Measurements from ENCODE around the gene FUT2.

FUT2 gene

DNA sequence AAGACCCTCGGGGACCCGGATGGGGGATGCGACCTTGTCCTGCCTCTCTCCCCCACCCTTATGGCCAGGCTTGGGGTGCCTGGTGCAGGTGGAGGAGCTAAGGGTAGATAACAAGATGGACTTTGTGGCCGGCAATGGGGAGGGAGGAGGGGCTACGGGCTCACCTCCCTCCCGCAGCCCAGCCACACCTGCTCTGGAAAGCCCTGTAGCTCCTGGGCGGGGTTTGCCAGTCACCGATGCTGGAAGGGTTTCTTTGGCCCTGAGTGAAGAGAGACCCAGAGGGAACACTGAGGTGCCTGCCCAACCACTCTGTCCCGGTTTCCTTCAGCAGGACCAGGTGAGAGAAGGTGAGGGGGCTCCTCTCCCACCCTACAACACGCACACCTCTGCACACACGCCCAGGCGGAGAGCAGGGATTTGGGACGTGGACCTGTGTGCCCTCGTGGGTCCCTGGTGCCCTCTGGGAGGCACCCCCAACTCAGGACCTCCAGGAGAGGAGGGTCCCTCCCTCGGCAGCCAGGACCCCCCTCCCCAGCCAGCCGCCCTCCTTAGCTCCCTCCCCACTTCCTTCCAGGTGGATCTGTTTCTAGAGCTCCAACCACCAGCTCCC, at the start of gene FUT2:
Gene FUT2, plus strand, starts transcription at position 229 of the 610 bp plus-strand sequence. CDS start 6,986 bp downstream, outside the sequence.
- TF ChIP-seq, protein P1, sequence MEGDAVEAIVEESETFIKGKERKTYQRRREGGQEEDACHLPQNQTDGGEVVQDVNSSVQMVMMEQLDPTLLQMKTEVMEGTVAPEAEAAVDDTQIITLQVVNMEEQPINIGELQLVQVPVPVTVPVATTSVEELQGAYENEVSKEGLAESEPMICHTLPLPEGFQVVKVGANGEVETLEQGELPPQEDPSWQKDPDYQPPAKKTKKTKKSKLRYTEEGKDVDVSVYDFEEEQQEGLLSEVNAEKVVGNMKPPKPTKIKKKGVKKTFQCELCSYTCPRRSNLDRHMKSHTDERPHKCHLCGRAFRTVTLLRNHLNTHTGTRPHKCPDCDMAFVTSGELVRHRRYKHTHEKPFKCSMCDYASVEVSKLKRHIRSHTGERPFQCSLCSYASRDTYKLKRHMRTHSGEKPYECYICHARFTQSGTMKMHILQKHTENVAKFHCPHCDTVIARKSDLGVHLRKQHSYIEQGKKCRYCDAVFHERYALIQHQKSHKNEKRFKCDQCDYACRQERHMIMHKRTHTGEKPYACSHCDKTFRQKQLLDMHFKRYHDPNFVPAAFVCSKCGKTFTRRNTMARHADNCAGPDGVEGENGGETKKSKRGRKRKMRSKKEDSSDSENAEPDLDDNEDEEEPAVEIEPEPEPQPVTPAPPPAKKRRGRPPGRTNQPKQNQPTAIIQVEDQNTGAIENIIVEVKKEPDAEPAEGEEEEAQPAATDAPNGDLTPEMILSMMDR (IDR thresholded peaks at IDR 0.05; ENCODE audit: extremely low read depth, missing control alignments), result no peak
- no peak for DNase-seq (ENCODE audit: low spot score)

DNA sequence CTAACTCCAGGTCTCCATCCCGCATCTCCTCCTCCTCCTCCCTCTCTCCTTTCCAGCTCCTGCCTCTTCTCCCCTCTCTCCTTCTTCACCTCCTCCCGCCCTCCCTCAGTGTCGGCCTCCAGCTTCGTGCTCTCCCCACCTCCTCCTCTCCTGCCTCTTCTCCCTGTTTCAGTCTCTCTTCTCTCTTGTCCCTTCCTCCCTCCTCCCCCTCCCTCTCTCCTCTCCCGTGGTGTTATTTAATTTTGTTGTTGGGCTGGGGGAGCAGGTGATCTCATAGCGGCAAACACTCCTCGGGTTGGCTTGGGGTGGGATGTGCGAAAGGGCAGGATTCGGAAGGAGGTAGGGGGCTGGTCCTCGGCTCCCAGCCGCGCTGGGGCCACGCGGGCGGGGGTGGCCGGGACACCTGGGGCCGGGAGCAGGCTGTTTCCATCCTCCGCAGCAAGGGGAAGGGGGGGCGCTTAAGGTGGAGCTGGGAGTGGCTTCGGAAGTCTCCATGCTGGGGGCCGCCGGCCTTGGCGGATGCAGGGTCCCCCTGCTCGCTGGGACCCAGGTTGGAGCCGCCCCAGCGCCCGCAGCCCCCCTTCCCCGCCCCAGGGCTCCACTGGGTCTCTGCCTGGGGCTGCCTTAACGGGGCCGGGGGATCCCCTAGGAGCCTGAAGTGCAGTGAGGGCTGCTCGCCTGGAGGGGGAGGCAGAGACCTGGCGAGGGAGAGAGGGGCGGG, 49.6 kb upstream of the FUT2 start, which contains the start of gene CA11:
Gene CA11, minus strand, starts transcription at position 187 of the 721 bp plus-strand sequence. CDS start 555 bp downstream, outside the sequence.
- TF ChIP-seq, protein P1 (IDR thresholded peaks at IDR 0.05; ENCODE audit: extremely low read depth, missing control alignments), result peak; percentile 86
- peak; percentile 92 for DNase-seq (ENCODE audit: low spot score)

DNA sequence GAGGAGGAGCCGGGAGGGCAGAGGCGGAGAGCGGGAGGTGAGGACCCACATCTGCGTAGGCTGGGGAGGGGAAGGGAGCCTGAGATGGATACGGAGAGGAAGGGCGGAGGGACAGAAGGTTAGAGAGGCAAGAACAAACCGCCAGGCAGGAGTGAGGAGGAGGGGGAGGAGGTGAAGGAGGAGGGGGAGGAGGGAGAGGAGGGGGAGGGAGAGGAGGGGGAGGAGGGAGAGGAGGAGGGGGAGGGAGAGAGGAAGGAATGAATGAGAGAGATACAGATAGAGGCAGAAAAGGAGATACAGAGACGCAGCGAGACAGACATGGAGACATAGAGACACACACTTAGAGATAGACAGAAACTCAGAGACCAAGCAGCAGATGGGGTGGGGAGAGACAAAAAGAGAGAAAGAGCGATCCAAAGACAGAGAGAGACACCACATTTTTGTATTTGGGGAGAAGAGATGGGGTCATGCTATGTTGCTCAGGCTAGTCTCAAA, 49.0 kb upstream of the FUT2 start:
- no peak for DNase-seq (ENCODE audit: low spot score)

DNA sequence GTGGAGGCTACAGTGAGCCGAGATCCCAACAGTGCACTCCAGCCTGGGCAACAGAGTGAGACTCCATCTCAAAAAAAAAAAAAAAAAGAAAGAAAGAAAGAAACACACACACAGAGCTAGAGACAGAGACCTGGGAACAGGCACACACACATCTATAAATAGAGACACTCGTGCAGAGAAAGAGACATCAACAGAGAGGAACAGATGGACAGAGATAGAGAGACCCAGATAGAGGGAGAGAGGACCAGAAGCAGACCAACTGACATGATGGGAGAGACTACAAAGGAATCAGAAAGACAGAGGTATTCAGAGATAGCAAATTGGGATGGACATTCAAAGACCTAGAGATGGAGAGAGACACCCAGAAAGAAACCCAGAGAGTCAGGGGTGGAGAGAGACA, 47.6 kb upstream of the FUT2 start:
- DNase-seq (ENCODE audit: low spot score), result no peak
- TF ChIP-seq, protein P1 (IDR thresholded peaks at IDR 0.05; ENCODE audit: extremely low read depth, missing control alignments), result no peak

More for the DNA sequence above, 49.0 kb upstream of the FUT2 start:
- TF ChIP-seq, protein P1 (IDR thresholded peaks at IDR 0.05; ENCODE audit: extremely low read depth, missing control alignments), result no peak

DNA sequence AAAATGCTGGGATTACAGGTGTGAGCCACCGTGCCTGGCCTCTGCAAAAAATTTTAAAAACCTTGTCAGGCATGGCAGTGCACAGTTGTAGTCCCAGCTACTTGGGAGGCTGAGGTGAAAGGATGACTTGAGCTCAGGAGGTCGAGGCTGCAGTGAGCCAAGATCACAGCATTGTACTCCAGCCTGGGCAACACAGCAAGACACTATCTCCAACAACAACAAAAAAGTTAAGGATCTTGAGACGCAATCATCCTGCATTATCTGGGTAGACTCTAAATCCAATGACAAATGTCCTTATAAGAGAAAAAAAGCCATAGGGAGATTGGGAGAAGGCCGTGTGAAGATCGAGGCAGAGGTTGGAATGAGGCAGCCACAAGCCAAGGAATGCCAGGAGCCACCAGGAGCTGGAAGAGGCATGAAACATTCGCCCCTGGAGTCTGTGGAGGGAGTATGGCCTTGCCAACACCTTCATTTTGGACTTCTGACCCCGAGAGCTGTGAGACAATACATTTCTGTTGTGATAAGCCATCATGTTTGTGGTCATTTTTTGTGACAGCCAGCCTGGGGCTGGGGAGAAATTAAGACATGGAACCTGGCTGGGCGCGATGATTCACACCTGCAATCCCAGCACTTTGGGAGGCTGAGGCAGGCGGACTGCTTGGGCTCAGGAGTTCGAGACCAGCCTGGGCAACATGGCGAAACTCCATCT, 44.6 kb upstream of the FUT2 start:
- TF ChIP-seq, protein P1 (IDR thresholded peaks at IDR 0.05; ENCODE audit: extremely low read depth, missing control alignments), result no peak
- DNase-seq (ENCODE audit: low spot score), result no peak

DNA sequence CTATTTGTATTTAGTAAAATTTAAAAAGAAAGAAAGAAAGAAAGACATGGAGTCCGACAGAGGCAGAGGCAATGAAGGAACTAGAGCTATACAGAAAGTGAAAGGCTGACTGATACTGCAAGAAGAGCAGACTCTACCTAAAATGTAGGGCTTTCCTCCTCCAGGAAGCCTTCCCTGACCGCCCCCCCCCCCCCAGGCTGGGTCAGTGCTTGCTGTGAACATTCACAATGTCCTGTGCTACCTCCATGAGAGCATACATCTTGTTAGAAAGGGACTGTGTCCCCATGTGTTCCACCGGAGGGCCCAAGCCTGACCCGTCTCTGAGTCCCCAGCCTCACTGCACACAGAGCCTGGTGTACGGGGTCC, 44.1 kb upstream of the FUT2 start:
- DNase-seq (ENCODE audit: low spot score), result no peak
- TF ChIP-seq, protein P1 (IDR thresholded peaks at IDR 0.05; ENCODE audit: extremely low read depth, missing control alignments), result no peak
